ENCODE measurements around the gene TTLL11. TPM values are rescaled to one million over a fixed set of nuclear protein-coding genes. Genes with fewer than 3 reads are reported as not detected.
A peak's percentile ranks its signal among the peaks of the same experiment; 100 is the strongest.

Gene TTLL11
- total RNA-seq, 3 donors from 2014 or later = 6.0 to 22.2 (median 6.4) TPM

DNA sequence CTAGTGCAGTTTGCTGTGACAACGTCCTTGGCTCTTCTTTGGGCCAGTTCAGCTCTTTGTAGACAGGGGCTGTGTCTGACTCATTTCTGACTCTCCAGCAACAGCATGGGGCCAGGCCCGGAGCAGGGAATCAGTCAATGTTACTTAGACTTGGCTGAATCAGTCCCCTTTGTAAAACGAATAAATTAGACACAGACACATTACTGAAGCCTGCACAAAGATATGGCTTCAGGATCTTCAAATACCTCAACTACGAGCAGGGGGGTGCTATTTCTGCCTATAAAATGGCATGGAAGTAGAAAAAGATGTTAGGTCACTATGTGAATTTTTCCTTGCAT lies 204.7 kb downstream of the TTLL11 start:
- ATAC-seq (no peak), DNase-seq (no peak)
- no peaks in the 10 kb centered on the region for H3K36me3 ChIP-seq (ENCODE audit: low read depth)
- TF ChIP-seq CTCF (IDR thresholded peaks at IDR 0.05) = no peak
- intact Hi-C loops (cut with DNase I, micrococcal nuclease) = no loop called here
- no peak overlapping the region for H3K4me3 ChIP-seq
- H3K9me3 ChIP-seq = no peaks in the 10 kb centered on the region
- H3K4me1 ChIP-seq (ENCODE audit: low read depth) = no peaks in the 10 kb centered on the region

DNA sequence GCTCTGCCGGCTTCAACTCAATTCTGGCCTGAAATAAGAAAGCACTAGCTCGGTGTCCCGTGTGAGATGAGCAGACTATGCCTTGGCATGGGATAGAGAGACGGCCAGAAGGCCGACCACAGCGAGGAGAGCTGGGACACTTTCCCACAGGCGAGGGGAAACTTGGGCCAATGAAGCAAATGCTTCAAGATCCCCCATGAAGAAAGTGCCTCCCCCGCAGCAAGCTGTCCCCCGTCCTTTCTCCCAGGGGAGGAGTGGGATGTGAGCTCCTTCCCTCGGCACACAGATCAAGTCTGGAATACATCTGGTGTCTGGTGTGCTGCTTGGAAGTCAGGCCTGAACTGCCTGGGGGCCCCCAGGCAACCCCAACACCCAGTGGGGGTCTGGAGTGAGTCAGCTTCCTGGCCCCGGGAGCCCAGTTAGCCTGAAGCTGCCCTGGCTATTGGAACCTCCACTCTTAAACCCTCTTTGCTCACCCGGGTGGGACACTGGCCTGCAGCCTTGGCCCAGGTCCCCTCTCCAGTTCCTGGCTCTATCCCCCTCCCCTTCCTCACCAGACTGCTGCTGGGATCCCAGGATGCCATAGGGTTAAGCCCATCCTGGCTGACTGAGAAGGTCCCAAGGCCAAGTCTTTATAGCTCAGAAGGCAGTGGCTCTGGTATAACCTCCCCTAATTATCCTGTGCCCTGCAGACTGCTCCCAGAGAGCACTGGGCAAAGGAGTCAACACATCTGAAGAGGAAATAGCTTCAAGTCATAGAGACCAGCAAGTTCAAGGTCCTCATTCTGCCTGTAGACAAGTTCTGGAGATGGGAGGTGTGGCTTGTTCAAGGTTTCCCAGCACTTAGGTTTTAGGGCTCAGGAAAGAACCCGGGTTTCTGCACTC lies 205.3 kb downstream of the TTLL11 start:
- intact Hi-C loops (cut with DNase I, micrococcal nuclease) = no loop called here
- Histone ChIP-seq H3K9me3 (no peaks in the 10 kb centered on the region), H3K4me1 (ENCODE audit: low read depth) (no peaks in the 10 kb centered on the region), H3K4me3 (no peak overlapping the region), H3K36me3 (ENCODE audit: low read depth) (no peaks in the 10 kb centered on the region)
- peak; percentile 83 for ATAC-seq
- no peak for DNase-seq
- no peak for TF ChIP-seq CTCF (IDR thresholded peaks at IDR 0.05)

DNA sequence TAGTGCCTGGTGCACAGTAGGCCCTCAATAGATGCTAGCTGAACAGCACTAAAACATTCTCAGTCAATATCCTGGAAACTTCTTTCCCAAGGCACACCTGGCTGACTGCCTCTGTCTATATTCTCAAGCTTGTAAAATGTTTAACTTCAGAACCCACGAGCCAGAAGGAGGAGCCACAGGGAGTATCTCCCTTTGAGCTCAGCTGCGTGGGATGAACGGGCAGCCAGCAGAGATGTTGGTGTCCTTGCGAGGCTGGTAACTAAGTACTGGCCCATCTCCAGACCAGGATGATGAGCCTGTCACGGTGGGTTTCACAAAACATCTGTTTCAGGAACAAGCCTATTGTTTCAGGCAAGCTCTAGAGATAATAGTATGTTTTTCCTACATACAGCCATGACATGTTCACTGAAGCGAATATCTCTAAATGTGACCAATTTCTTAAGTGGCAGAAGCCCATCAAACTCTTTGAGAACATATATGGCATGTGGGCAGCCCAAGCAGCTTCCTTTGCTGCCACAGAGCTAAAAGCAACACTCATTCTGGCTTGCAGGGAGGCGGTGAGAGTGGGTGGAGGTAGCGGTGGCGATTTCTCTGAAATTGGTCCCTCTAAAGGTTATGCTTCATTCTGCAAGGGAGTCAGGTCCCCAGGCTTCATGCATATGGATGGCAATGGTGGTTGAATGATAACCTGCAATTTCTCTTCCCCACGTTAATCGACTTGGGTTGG lies 206.2 kb downstream of the TTLL11 start:
- no peak overlapping the region for H3K4me3 ChIP-seq
- no peak for TF ChIP-seq CTCF (IDR thresholded peaks at IDR 0.05)
- no peaks in the 10 kb centered on the region for H3K9me3 ChIP-seq
- peak; percentile 49 for ATAC-seq
- DNase-seq = peak in 1 of 3 donors; percentile 30
- H3K4me1 ChIP-seq (ENCODE audit: low read depth) = no peaks in the 10 kb centered on the region
- intact Hi-C loops (cut with DNase I, micrococcal nuclease) = no loop called here
- no peaks in the 10 kb centered on the region for H3K36me3 ChIP-seq (ENCODE audit: low read depth)

DNA sequence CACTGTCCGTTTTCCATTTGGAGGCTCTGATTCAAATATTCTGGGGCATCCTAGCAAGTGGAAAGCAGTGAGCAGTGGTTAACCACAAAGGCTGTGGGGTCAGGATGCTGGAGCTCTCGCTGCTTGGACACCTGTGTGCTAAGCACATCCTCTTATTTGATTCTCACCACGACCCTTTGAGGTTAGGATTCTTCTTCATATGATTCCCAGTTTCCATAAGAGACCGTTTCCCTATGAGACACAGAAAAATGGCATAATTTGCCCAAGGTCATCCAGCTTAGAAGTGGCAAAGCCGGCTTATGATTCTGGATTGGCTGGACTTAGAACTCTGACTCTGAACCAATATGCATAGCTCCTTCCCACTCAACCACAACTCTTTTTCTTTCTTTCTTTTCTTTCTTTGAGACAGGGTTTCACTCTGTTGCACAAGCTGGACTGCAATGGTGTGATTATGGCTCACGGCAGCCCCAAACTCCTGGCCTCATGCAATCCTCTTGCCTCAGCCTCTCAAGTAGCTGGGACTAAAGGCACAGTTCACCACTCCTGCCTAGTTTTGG lies 207.7 kb downstream of the TTLL11 start:
- no peak for ATAC-seq

GRCh38 chr9:121884057-121884541 lies 209.0 kb downstream of the TTLL11 start:
- ATAC-seq (no peak), DNase-seq (no peak)
- H3K4me1 ChIP-seq (ENCODE audit: low read depth) = no peaks in the 10 kb centered on the region
- H3K36me3 ChIP-seq (ENCODE audit: low read depth) = no peaks in the 10 kb centered on the region
- intact Hi-C loops (cut with DNase I, micrococcal nuclease) = no loop called here
- H3K9me3 ChIP-seq = no peaks in the 10 kb centered on the region
- H3K4me3 ChIP-seq = no peak overlapping the region
- TF ChIP-seq CTCF (IDR thresholded peaks at IDR 0.05) = no peak

More for the DNA sequence above, 207.7 kb downstream of the TTLL11 start:
- intact Hi-C loops (cut with DNase I, micrococcal nuclease) = no loop called here
- no peak overlapping the region for H3K4me3 ChIP-seq
- no peak for TF ChIP-seq CTCF (IDR thresholded peaks at IDR 0.05)
- no peaks in the 10 kb centered on the region for H3K36me3 ChIP-seq (ENCODE audit: low read depth)
- DNase-seq = no peak
- no peaks in the 10 kb centered on the region for H3K4me1 ChIP-seq (ENCODE audit: low read depth)
- H3K9me3 ChIP-seq = no peaks in the 10 kb centered on the region

Data from mucosa of descending colon (tissue), 3 donors.